HG03469 (cell line): ENCODE measurements around the gene NPAS3.

Source experiments
- ATAC-seq: cut with Tn5 transposase; IDR thresholded peaks from one replicate; pipeline ENCODE4 v1.9.1; 2021; ENCODE audit warnings: mild to moderate bottlenecking, moderate library complexity, moderate number of reproducible peaks; ENCODE audit not compliant: unreplicated experiment

Gene NPAS3

GRCh38 chr14:33309106-33309505, 370.4 kb downstream of the NPAS3 start:
- no peak for ATAC-seq

DNA sequence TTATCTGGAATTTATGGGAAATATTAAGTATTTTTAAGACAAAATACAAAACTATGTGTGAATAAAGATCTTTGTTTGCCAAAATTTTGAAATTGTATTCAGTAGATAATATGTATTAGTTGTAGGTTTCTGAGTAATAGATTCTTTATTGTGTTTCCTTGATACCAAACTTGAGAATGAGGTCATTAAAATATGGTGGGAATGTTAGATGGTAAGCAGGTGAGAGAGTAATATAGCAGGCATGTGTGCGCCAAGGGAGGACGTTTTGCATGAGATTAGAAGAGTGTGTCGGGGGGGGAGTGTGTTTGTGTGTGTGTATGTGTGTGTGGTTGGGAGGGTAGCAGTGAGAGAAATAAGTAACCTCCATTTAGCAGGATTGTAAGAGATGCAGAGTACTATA, 376.5 kb downstream of the NPAS3 start:
- ATAC-seq = no peak

- ATAC-seq = no peak
These were observed 377.0 kb downstream of the NPAS3 start for GRCh38 chr14:33315721-33316120.

- ATAC-seq = no peak
These were observed 379.0 kb downstream of the NPAS3 start for GRCh38 chr14:33317675-33318074.

DNA sequence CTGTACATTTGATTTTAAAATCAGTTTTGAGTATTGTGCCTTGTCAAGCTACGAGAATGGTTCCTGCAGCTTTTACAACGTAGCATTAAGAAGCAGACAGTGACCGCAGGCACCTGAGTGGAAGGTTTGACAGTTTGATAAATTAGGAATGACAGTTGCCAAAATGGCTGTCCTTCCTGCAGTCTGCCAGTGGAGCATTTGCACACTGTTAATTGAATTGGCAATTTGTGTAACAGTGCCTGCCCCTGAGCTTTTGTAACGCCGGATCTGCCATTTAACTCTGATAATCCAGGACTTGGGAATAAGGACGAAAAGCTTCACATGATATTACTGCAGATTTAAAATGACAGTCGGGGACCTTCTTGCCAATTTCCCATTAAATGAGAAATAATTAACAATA, 385.3 kb downstream of the NPAS3 start:
- no peak for ATAC-seq

GRCh38 chr14:33331176-33331949, 392.7 kb downstream of the NPAS3 start:
- no peak for ATAC-seq

- no peak for ATAC-seq
These were observed 393.8 kb downstream of the NPAS3 start for GRCh38 chr14:33332497-33332896.

- no peak for ATAC-seq
These were observed 396.7 kb downstream of the NPAS3 start for GRCh38 chr14:33335366-33335765.

GRCh38 chr14:33342299-33342974, 403.8 kb downstream of the NPAS3 start:
- no peak for ATAC-seq

GRCh38 chr14:33343016-33343415, 404.3 kb downstream of the NPAS3 start:
- ATAC-seq = no peak

- no peak for ATAC-seq
These were observed 409.1 kb downstream of the NPAS3 start for GRCh38 chr14:33347796-33348195.

- ATAC-seq = no peak
These were observed 409.8 kb downstream of the NPAS3 start for GRCh38 chr14:33348510-33348909.

DNA sequence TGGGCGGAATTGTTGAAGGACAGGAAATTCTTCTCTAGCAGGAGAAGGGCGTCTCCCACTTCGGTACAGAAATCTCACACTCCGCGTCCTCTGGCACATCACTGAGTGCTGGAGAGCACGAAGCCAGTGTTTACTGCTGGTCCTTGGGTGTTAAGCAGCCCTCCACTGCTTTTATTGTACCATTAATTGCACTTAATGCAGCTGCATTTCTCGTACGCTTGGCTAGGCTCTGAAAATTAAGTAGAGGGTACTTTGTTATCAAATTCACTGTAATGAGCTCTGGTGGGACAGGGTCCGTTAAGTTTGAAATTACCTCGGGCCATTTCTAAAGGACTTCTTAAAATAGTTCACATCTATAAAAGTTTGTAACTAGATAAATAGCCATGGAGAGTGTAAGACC, 411.2 kb downstream of the NPAS3 start:
- no peak for ATAC-seq

GRCh38 chr14:33350366-33350990, 411.8 kb downstream of the NPAS3 start:
- ATAC-seq = no peak

DNA sequence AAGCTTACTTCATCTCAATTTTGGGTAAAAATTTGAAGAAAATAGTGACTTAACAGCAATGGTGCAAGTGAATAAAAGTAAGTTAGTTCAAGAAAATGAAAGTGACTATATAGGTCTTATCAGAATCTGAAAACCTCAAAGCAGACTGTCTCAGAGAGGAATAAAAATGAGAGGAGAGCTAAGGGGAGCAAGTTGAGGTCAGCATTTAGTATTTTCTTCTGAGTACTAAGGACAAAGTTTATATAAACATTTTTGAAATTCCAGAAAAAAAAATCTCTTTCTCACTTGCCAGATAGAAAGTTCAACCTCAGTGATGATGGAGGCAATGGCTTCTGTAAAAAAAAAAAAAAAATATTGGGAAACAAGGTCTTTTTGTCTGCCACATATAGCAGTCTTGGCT, 414.1 kb downstream of the NPAS3 start:
- no peak for ATAC-seq

DNA sequence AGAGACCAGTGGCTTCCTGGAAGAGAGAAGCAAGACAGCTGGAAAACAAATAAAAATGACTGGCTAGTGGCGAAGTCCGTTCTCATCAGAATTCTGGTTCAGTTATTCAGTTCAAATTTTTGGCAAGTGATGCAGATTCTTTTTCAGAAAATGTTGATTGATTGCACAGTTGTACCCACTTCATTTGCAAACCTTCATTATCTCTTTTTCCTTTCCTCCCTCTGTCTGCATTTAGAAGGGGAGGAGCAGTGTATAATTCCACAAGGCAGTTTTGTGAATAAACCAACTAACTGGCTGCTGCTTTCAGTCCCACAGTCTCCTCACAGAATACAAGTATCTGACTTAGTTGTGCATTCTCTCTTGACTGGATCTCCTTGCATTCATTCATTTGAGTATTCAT, 417.5 kb downstream of the NPAS3 start:
- ATAC-seq = no peak

GRCh38 chr14:33357225-33358010, 418.7 kb downstream of the NPAS3 start:
- ATAC-seq = no peak

DNA sequence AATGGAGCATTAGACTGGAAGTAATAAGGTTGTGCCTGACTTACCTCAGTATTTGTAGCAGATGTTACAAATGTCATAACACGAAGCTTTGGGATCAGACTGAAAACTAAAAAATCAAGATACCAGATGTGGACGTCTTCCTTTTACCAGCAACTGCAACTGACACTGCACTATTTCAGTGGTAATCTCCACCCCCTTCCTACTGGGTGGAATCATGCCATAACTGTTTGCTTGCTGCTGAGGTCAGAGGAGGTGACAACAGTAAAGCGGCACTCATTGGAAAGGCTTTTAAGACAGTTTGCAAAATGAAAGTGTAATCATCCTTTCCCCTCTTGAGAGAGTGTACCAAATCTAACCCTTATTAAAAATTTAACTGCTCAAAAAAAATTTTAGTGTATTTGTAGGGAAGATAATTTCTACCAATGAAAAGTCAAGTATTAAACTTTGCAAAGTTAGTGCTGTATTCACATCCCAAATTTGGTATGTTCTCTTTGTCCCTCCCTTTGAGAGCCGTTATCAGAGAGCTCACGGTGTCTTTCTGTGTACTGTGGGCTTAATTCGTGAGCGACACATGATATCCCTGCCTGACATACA, 420.7 kb downstream of the NPAS3 start:
- ATAC-seq = no peak

- ATAC-seq = no peak
These were observed 424.3 kb downstream of the NPAS3 start for GRCh38 chr14:33362934-33363333.

DNA sequence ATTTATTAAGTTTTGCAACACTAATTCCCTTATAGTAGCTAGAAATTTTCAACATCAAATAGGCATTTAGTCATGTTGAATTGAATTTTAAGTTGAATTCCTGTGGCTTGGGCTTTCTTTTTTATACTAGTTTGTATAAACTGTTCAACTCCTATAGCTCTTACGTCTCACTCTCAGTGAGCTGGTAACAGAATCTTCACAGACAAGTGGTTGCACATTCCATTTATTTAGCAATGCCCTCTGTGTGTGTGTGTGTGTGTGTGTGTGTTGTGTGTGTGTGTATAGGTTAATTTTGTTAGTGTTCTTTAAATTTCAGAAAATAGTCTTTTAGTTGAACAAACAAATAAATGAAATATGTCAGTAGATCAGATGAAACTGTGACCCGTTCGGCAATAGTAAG, 425.0 kb downstream of the NPAS3 start:
- no peak for ATAC-seq

DNA sequence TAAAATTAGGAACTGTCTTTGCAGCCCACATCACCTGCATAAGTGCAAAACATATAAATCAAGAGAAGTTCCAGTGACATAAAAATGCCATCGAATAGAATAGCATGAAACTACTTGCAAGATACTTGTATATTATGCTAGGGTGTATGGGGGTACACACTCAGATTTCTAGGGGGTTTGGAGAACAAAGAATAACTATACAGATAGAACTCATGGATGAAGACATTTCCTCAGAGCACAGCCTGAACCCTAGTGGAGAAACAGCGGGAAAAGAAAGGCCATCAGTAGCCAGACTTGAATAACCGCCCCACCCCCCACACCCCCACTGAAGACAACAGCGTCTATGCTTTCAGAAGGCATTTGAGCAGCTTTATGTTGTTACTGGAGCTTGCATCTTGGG, 425.8 kb downstream of the NPAS3 start:
- ATAC-seq = no peak
